Measurements from ENCODE around the gene AFF3.

AFF3 gene

DNA sequence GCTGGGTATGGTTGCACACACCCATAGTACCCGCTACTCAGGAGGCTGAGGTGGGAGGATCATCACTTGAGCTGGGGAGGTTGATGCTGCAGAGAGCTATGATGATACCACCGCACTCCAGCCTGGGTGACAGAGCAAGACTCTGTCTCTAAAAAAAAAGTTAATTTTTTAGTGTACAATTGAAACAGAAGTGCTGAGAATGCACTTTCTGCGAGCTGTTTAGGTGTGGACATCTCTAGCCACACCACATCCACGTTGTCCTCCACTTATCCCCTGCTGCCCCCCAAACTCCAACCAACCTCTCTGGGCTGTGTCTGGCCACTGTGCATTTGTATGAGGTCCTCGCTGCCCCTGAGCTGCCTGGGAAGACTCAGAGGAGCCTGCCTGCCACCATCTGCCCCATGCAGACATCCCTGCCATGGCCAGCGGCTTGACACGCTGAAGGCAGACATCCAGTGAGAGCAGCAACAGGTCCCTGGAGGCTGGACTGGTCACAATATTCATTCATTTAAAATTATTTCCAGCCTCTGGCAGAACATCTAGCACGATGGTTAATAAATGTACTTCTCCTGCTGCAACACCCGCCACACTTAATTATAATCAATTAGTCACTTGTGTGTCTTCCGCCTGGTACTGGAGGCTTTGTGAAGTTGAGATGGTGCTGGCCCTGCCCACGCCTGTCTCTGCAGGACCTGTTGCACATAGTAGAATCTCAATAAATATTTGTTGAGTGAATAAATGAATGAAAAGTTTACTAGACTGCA is 3.7 kb upstream of the AFF3 start:
- Histone ChIP-seq H3K36me3 (ENCODE audit: control insufficient read depth, low read length) (peaks cover 19% of the 10 kb centered on the region), H3K4me2 (ENCODE audit: low read length) (no peak overlapping the region), H3K4me1 (ENCODE audit: control insufficient read depth, low read length) (peaks cover 71% of the 10 kb centered on the region), H3F3A (ENCODE audit: control insufficient read depth, insufficient read depth) (peaks cover 7% of the 10 kb centered on the region), H3K27me3 (ENCODE audit: control insufficient read depth, low read length) (no peaks in the 10 kb centered on the region), H3K79me2 (ENCODE audit: control insufficient read depth, low read length) (peaks cover 17% of the 10 kb centered on the region), H3K4me3 (ENCODE audit: low read length) (no peak overlapping the region), H3K27ac (ENCODE audit: low read depth, low read length) (no peak overlapping the region), H3K9me2 (replicated peaks; ENCODE audit: control insufficient read depth, low read length) (no peaks in the 10 kb centered on the region), H3K9me3 (ENCODE audit: control insufficient read depth, insufficient read depth, low read length) (no peaks in the 10 kb centered on the region), H4K20me1 (ENCODE audit: control insufficient read depth, insufficient read depth, low read depth, low read length) (no peaks in the 10 kb centered on the region)
- TF ChIP-seq EZH2phosphoT487 (IDR thresholded peaks at IDR 0.05; ENCODE audit: borderline replicate concordance, low read length) = no peak
- TF ChIP-seq, protein P1, sequence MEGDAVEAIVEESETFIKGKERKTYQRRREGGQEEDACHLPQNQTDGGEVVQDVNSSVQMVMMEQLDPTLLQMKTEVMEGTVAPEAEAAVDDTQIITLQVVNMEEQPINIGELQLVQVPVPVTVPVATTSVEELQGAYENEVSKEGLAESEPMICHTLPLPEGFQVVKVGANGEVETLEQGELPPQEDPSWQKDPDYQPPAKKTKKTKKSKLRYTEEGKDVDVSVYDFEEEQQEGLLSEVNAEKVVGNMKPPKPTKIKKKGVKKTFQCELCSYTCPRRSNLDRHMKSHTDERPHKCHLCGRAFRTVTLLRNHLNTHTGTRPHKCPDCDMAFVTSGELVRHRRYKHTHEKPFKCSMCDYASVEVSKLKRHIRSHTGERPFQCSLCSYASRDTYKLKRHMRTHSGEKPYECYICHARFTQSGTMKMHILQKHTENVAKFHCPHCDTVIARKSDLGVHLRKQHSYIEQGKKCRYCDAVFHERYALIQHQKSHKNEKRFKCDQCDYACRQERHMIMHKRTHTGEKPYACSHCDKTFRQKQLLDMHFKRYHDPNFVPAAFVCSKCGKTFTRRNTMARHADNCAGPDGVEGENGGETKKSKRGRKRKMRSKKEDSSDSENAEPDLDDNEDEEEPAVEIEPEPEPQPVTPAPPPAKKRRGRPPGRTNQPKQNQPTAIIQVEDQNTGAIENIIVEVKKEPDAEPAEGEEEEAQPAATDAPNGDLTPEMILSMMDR (IDR thresholded peaks at IDR 0.05; ENCODE audit: low read depth, low read length, poor library complexity, severe bottlenecking) = no peak

DNA sequence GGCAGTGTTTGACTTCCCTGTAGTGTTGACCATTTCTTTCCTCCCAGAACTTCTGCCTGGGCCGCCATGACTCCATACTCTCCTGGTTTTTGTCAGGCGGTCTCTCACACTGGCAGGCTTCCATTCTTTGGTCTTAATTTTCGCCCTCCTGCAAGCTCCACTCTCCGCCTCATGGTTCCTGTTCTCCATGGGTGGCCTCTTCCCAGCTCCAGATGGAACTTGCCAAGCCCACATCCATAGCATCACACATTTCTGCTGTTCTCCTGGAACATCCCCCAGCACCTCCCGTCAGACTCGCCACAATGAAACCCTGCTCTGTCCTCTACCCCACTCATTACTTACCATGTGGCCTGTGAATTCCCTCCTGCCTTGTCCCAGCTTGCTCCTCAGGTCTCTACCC is 896 bp upstream of the AFF3 start:
- TF ChIP-seq EZH2phosphoT487 (IDR thresholded peaks at IDR 0.05; ENCODE audit: borderline replicate concordance, low read length) = no peak
- Histone ChIP-seq H3K4me2 (ENCODE audit: low read length) (peak overlapping the region; percentile 97), H3K79me2 (ENCODE audit: control insufficient read depth, low read length) (peaks cover 45% of the 10 kb centered on the region), H3F3A (ENCODE audit: control insufficient read depth, insufficient read depth) (peaks cover 4% of the 10 kb centered on the region), H3K9me3 (ENCODE audit: control insufficient read depth, insufficient read depth, low read length) (no peaks in the 10 kb centered on the region), H3K4me1 (ENCODE audit: control insufficient read depth, low read length) (peaks cover 73% of the 10 kb centered on the region), H3K9me2 (replicated peaks; ENCODE audit: control insufficient read depth, low read length) (no peaks in the 10 kb centered on the region), H3K27ac (ENCODE audit: low read depth, low read length) (peak overlapping the region; percentile 96), H3K27me3 (ENCODE audit: control insufficient read depth, low read length) (no peaks in the 10 kb centered on the region), H3K36me3 (ENCODE audit: control insufficient read depth, low read length) (peaks cover 47% of the 10 kb centered on the region), H3K4me3 (ENCODE audit: low read length) (peak overlapping the region; percentile 89), H4K20me1 (ENCODE audit: control insufficient read depth, insufficient read depth, low read depth, low read length) (0 out of 2 replicates have a peak, but pooled peaks cover 6% of the 10 kb centered on the region)

DNA sequence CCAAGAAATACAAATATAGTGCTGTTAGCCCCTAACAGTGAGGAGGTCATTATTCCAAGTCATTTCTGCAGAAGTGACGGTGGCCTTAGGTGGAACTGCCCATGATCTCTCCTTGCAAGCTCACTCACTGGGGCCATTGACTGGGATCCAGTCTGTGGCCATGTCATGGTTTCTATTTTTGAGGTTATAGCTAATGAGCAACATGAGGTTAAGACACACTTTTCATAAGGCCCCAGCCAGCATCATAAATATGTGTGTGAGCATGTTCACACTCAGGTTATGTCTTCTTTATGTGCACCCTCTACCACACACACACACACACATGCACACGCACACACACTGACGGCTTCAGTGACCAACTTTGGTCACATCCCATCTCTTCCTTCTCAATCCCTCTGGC is 484 bp downstream of the AFF3 start:
- Histone ChIP-seq H3K27me3 (ENCODE audit: control insufficient read depth, low read length) (no peaks in the 10 kb centered on the region), H3K36me3 (ENCODE audit: control insufficient read depth, low read length) (peaks cover 60% of the 10 kb centered on the region), H3K27ac (ENCODE audit: low read depth, low read length) (peak overlapping the region; percentile 96), H3K4me1 (ENCODE audit: control insufficient read depth, low read length) (peaks cover 79% of the 10 kb centered on the region), H3K9me3 (ENCODE audit: control insufficient read depth, insufficient read depth, low read length) (no peaks in the 10 kb centered on the region), H3K79me2 (ENCODE audit: control insufficient read depth, low read length) (peaks cover 59% of the 10 kb centered on the region), H3K4me2 (ENCODE audit: low read length) (peak overlapping the region; percentile 97), H3K9me2 (replicated peaks; ENCODE audit: control insufficient read depth, low read length) (no peaks in the 10 kb centered on the region), H4K20me1 (ENCODE audit: control insufficient read depth, insufficient read depth, low read depth, low read length) (0 out of 2 replicates have a peak, but pooled peaks cover 6% of the 10 kb centered on the region), H3K4me3 (ENCODE audit: low read length) (peak overlapping the region; percentile 89), H3F3A (ENCODE audit: control insufficient read depth, insufficient read depth) (peaks cover 3% of the 10 kb centered on the region)
- TF ChIP-seq, protein P1 (IDR thresholded peaks at IDR 0.05; ENCODE audit: low read depth, low read length, poor library complexity, severe bottlenecking) = peak; percentile 28
- no peak for TF ChIP-seq EZH2phosphoT487 (IDR thresholded peaks at IDR 0.05; ENCODE audit: borderline replicate concordance, low read length)

DNA sequence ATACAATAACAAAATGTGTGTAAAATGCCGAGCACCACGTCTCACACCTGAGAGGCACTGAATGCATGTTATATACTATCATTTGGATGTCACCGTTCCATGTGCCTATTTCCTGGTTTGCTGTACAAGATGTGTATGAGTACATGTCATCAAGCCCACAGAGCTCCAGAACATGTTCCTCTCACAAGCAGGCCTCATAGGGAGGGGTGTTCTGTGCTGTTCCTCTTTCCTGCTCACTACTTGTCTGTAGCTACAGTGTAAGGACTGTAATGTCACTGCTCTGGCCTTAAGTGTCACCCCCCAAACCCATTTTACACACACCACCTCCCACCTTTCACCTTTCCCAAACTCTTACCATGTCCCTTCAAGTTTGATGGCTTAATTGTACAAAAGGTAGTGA is 1.8 kb downstream of the AFF3 start:
- Histone ChIP-seq H3K4me1 (ENCODE audit: control insufficient read depth, low read length) (peaks cover 84% of the 10 kb centered on the region), H3K9me3 (ENCODE audit: control insufficient read depth, insufficient read depth, low read length) (no peaks in the 10 kb centered on the region), H3K9me2 (replicated peaks; ENCODE audit: control insufficient read depth, low read length) (no peaks in the 10 kb centered on the region), H3K27me3 (ENCODE audit: control insufficient read depth, low read length) (no peaks in the 10 kb centered on the region), H3K36me3 (ENCODE audit: control insufficient read depth, low read length) (peaks cover 70% of the 10 kb centered on the region), H3K27ac (ENCODE audit: low read depth, low read length) (peak overlapping the region; percentile 96), H3K4me2 (ENCODE audit: low read length) (peak overlapping the region; percentile 97), H3F3A (ENCODE audit: control insufficient read depth, insufficient read depth) (peaks cover 9% of the 10 kb centered on the region), H3K79me2 (ENCODE audit: control insufficient read depth, low read length) (peaks cover 72% of the 10 kb centered on the region), H4K20me1 (ENCODE audit: control insufficient read depth, insufficient read depth, low read depth, low read length) (peaks cover 11% of the 10 kb centered on the region), H3K4me3 (ENCODE audit: low read length) (peak overlapping the region; percentile 89)
- TF ChIP-seq EZH2phosphoT487 (IDR thresholded peaks at IDR 0.05; ENCODE audit: borderline replicate concordance, low read length) = no peak
- TF ChIP-seq, protein P1 (IDR thresholded peaks at IDR 0.05; ENCODE audit: low read depth, low read length, poor library complexity, severe bottlenecking) = no peak
